HS-27A (cell line): ENCODE results near the gene ARSG.
"Not testable (repeated sequence)": the region's sequence is repeated elsewhere in the genome, so short reads cannot be mapped to it uniquely, and the experiment has no call there.

Source experiments
- DNase-seq: peaks from one replicate; pipeline ENCODE4 v3.0.0-alpha.2; 2012; ENCODE audit warnings: low read depth, missing footprints

ARSG gene

GRCh38 chr17:68290955-68291835 lies at the start of gene ARSG, which contains the start of gene SLC16A6:
TSS of gene ARSG (plus strand) at chr17:68291495. CDS start at chr17:68307494, 15,999 bp downstream.
TSS of gene SLC16A6 (minus strand) at chr17:68291127. CDS start at chr17:68278320, 12,807 bp downstream.
- peak; percentile 35 for DNase-seq

GRCh38 chr17:68246271-68247028 lies 44.8 kb upstream of the ARSG start:
- DNase-seq, result no peak

GRCh38 chr17:68247445-68248198 lies 43.7 kb upstream of the ARSG start, which contains the start of gene AMZ2:
TSS of gene AMZ2 (plus strand) at chr17:68248043. CDS start at chr17:68250188, 2,145 bp downstream.
- peak; percentile 41 for DNase-seq

GRCh38 chr17:68248199-68248825 lies 43.0 kb upstream of the ARSG start:
- DNase-seq, result peak; percentile 5

- no peak for DNase-seq
Observed at GRCh38 chr17:68248891-68249290, 42.4 kb upstream of the ARSG start.

GRCh38 chr17:68249354-68249765 lies 41.9 kb upstream of the ARSG start:
- DNase-seq, result no peak

- not testable (repeated sequence) for DNase-seq
Observed at GRCh38 chr17:68253426-68253825, 37.9 kb upstream of the ARSG start.

- DNase-seq, result no peak
Observed at GRCh38 chr17:68255151-68255550, 36.1 kb upstream of the ARSG start.

GRCh38 chr17:68255731-68256538 lies 35.4 kb upstream of the ARSG start:
- DNase-seq, result no peak

- not testable (repeated sequence) for DNase-seq
Observed at GRCh38 chr17:68256701-68257100, 34.6 kb upstream of the ARSG start.

GRCh38 chr17:68257934-68258333 lies 33.4 kb upstream of the ARSG start:
- no peak for DNase-seq

GRCh38 chr17:68258890-68259647 lies 32.2 kb upstream of the ARSG start:
- not testable (repeated sequence) for DNase-seq

- DNase-seq, result not testable (repeated sequence)
Observed at GRCh38 chr17:68259648-68259951, 31.7 kb upstream of the ARSG start.

GRCh38 chr17:68260051-68260762 lies 31.1 kb upstream of the ARSG start:
- no peak for DNase-seq

GRCh38 chr17:68262467-68262866 lies 28.8 kb upstream of the ARSG start:
- DNase-seq, result not testable (repeated sequence)

GRCh38 chr17:68263101-68263681 lies 28.1 kb upstream of the ARSG start:
- not testable (repeated sequence) for DNase-seq

- DNase-seq, result not testable (repeated sequence)
Observed at GRCh38 chr17:68265833-68266232, 25.5 kb upstream of the ARSG start.

- DNase-seq, result no peak
Observed at GRCh38 chr17:68273722-68274121, 17.6 kb upstream of the ARSG start.

- not testable (repeated sequence) for DNase-seq
Observed at GRCh38 chr17:68276339-68276738, 15.0 kb upstream of the ARSG start.
